GM10266 (cell line): Measurements from ENCODE around the gene AP1M2.

Experiments used
- DNase-seq: peaks from one replicate; pipeline ENCODE4 v3.0.0; 2012; ENCODE audit errors: extremely low spot score
- TF ChIP-seq, protein P1 (sequence below): IDR thresholded peaks from 2 replicates; pipeline ENCODE4 v1.5.1; 2012; ENCODE audit warnings: mild to moderate bottlenecking, low read depth; ENCODE audit not compliant: control insufficient read depth, insufficient read depth; ENCODE audit errors: missing control alignments

The AP1M2 gene

DNA sequence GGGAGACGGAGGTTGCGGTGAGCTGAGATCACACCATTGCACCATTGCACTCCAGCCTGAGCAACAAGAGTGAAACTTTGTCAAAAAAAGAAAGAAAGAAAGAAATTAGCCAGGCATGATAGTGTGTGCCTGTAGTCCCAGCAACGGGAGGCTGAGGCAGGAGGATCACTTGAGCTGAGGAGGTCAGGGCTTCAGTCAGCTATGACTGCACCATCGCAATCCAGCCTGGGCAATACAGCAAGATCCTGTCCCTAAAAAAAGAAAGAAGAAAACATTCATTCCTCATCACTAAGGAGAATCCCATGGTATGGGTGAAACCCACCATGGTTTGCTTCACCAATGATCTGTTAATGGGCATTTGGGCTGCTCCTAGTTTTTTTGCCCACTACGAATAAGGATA is 13.0 kb upstream of the AP1M2 start:
- DNase-seq, result no peak
- TF ChIP-seq, protein P1, sequence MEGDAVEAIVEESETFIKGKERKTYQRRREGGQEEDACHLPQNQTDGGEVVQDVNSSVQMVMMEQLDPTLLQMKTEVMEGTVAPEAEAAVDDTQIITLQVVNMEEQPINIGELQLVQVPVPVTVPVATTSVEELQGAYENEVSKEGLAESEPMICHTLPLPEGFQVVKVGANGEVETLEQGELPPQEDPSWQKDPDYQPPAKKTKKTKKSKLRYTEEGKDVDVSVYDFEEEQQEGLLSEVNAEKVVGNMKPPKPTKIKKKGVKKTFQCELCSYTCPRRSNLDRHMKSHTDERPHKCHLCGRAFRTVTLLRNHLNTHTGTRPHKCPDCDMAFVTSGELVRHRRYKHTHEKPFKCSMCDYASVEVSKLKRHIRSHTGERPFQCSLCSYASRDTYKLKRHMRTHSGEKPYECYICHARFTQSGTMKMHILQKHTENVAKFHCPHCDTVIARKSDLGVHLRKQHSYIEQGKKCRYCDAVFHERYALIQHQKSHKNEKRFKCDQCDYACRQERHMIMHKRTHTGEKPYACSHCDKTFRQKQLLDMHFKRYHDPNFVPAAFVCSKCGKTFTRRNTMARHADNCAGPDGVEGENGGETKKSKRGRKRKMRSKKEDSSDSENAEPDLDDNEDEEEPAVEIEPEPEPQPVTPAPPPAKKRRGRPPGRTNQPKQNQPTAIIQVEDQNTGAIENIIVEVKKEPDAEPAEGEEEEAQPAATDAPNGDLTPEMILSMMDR, result no peak

DNA sequence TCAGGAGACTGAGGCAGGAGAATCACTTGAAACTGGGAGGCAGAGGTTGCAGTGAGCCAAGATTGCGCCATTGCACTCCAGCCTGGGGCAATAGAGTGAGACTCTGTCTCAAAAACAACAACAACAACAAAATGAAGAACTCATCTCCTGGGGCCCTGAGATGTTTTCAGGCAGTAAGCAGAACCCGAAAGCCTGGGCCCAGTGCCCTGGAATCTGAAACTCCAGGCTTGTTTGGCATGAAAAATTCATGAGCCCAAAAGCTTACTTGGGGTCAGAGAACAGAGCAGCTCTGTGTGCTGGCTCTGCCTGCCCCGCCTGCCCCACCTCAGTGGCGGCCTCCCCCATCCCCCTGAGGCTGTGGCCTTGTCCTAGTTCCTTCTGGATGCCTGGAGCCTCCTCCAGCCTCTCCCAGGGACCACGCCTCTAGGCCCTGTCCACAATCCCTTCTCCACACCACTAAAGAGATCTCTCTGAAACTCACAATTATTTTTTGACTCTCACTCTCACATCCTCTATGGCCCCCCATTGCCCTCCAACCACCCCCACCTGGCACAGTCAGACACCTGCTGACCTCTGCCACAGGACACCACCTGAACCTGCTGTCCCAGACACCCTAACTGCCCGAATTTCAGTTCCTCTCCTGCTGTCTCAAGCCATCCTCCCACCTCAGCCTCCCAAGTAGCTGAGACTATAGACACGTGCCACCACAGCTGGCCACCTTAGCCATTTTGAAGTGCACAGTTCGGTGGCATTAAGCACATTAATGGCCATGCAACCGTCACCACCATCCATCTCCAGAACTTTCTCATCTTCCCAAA is 6.9 kb upstream of the AP1M2 start:
- DNase-seq, result no peak
- TF ChIP-seq, protein P1, result no peak

DNA sequence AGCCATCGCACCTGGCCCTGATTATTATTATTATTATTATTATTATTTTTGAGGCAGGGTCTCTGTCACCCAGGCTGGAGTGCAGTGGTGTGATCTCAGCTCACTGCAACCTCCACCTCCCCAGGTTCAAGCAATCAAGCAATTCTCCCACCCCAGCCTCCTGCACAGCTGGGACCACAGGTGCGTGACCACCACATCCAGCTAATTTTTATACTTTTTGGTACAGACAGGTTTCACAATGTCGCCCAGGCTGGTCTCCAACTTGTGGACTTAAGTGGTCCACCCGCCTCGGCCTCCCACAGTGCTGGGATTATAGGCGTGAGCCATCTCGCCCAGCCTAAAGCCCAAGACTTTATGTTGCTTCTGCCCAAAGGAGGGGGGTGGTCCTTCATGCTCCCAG is 6.0 kb upstream of the AP1M2 start:
- TF ChIP-seq, protein P1, result no peak
- no peak for DNase-seq

DNA sequence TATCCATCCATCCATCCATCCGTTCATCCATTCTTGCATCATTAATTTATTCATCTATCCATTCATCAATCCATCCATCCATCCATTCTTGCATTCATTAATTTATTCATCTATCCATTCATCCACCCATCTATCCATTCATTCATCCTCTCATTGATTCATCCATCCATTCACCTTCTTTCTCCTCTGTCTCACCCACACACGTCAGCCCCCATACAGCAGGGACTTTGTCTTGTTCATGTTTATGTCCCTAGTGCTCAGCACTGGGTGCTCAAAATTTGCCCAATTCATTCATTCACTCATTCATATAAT is 683 bp upstream of the AP1M2 start:
- DNase-seq, result no peak
- TF ChIP-seq, protein P1, result no peak

DNA sequence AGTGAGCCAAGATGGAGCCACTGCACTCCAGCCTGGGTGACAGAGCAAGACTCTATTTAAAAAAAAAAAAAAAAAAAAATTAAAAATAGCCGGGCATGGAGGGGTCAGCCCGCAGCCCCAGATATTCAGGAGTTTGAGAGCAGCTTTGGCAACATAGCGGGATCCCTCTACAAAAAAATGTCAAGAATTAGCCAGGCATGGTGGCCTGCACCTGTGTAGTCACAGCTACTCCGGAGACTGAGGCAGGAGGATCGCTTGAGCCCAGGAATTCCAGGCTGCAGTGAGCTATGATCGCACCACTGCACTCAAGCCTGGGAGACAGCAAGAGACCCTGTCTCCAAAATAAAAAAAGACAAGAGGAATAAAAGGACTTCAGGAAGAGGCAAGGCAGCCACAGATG is 716 bp downstream of the AP1M2 start:
- TF ChIP-seq, protein P1, result no peak
- no peak for DNase-seq

DNA sequence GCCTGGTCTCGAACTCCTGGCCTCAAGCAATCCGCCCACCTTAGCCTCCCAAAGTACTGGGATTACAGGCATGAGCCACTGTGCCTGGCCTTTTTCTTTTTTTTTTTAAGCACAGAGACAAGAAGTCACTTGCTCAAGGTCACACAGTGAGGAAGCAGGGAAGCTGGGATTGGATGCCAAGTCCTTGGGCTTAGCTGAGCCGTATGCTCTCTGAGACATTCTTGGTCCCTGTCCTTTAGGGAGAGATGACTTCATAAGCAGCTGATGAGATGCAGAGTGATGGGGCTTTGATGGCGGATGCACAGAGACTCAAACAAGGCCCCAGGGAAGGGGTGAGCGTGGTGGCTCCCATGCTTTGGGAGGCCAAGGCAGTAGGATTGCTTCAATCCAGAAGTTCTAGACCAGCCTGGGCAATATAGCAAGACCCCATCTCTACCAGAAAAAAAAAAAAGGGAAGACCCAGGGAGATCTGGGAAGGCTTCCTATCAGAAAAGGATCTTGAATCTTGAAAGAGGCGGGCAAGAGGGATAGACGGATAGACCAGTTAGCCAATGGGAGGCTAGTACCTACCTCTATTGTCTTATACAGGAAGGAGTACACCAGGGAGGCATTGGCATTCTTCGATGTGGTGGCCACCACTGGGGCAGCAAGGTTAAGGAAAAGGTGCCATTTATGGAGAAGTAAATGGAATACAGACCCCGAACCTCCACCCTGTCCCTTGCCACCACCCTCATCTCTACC is 3.9 kb downstream of the AP1M2 start:
- TF ChIP-seq, protein P1, result no peak
- no peak for DNase-seq

DNA sequence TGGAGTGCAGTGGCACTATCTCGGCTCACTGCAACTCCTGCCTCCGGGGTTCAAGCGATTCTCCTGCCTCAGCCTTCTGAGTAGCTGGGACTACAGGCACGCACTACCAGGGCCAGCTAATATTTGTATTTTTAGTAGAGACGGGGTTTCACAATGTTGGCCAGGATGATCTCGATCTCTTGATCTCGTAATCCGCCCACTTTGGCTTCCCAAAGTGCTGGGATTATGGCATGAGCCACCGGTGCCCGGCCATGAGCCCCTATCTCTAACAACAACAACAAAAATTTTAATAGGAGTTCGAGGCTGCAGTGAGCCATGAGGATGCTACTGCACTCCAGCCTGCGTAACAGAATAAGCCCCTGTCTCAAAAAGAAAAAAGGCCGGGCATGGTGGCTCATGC is 5.0 kb downstream of the AP1M2 start:
- TF ChIP-seq, protein P1, result no peak
- DNase-seq, result no peak
